HG02938 (cell line): ENCODE data around the gene ABLIM1.
"Not testable (repeated sequence)": the region's sequence is repeated elsewhere in the genome, so short reads cannot be mapped to it uniquely, and the experiment has no call there.

ENCODE experiments used
- ATAC-seq: cut with Tn5 transposase; IDR thresholded peaks from one replicate; pipeline ENCODE4 v1.9.1; 2021; ENCODE audit warnings: mild to moderate bottlenecking, moderate library complexity; ENCODE audit not compliant: unreplicated experiment

ABLIM1 gene

GRCh38 chr10:114658175-114658574 is at the start of gene ABLIM1:
Gene ABLIM1, minus strand, starts transcription at chr10:114658275. Its CDS starts 75 bp downstream, at chr10:114658200.
- no peak for ATAC-seq

GRCh38 chr10:114706458-114707055 is 48.5 kb upstream of the ABLIM1 start:
- no peak for ATAC-seq

GRCh38 chr10:114704679-114705078 is 46.6 kb upstream of the ABLIM1 start:
- ATAC-seq, result no peak

- ATAC-seq, result no peak
Observed at GRCh38 chr10:114703377-114704107, 45.5 kb upstream of the ABLIM1 start.

GRCh38 chr10:114698271-114699061 is 40.4 kb upstream of the ABLIM1 start:
- no peak for ATAC-seq

- ATAC-seq, result no peak
Observed at GRCh38 chr10:114697061-114697598, 39.1 kb upstream of the ABLIM1 start.

GRCh38 chr10:114696301-114696700 is 38.2 kb upstream of the ABLIM1 start:
- ATAC-seq, result not testable (repeated sequence)

- no peak for ATAC-seq
Observed at GRCh38 chr10:114694752-114695151, 36.7 kb upstream of the ABLIM1 start.

GRCh38 chr10:114694062-114694461 is 36.0 kb upstream of the ABLIM1 start:
- no peak for ATAC-seq

GRCh38 chr10:114691442-114691941 is 33.4 kb upstream of the ABLIM1 start:
- no peak for ATAC-seq

- ATAC-seq, result no peak
Observed at GRCh38 chr10:114688786-114689185, 30.7 kb upstream of the ABLIM1 start.

- no peak for ATAC-seq
Observed at GRCh38 chr10:114687459-114687858, 29.4 kb upstream of the ABLIM1 start.

- ATAC-seq, result no peak
Observed at GRCh38 chr10:114686013-114686412, 27.9 kb upstream of the ABLIM1 start.

- no peak for ATAC-seq
Observed at GRCh38 chr10:114685456-114685855, 27.4 kb upstream of the ABLIM1 start.

- no peak for ATAC-seq
Observed at GRCh38 chr10:114684822-114685209, 26.7 kb upstream of the ABLIM1 start.

- no peak for ATAC-seq
Observed at GRCh38 chr10:114684084-114684821, 26.2 kb upstream of the ABLIM1 start.

GRCh38 chr10:114683593-114683992 is 25.5 kb upstream of the ABLIM1 start:
- no peak for ATAC-seq

- ATAC-seq, result no peak
Observed at GRCh38 chr10:114683162-114683561, 25.1 kb upstream of the ABLIM1 start.

GRCh38 chr10:114682532-114682931 is 24.5 kb upstream of the ABLIM1 start:
- no peak for ATAC-seq

GRCh38 chr10:114682121-114682520 is 24.0 kb upstream of the ABLIM1 start:
- ATAC-seq, result no peak

GRCh38 chr10:114681542-114681941 is 23.5 kb upstream of the ABLIM1 start:
- ATAC-seq, result no peak
